ENCODE data around the gene PLCB1.

Gene PLCB1

GRCh38 chr20:8854571-8854970 is 722.5 kb downstream of the PLCB1 start:
- no peak overlapping the region for H3K4me3 ChIP-seq (ENCODE audit: low read depth, low read length)
- no peak for TF ChIP-seq CTCF (IDR thresholded peaks at IDR 0.05; ENCODE audit: low read depth, low read length, missing control alignments)
- no peak for DNase-seq (ENCODE audit: low read depth)

- DNase-seq (ENCODE audit: low read depth), result no peak
- no peak for TF ChIP-seq CTCF (IDR thresholded peaks at IDR 0.05; ENCODE audit: low read depth, low read length, missing control alignments)
- no peak overlapping the region for H3K4me3 ChIP-seq (ENCODE audit: low read depth, low read length)
Measured at GRCh38 chr20:8855315-8855714, 723.2 kb downstream of the PLCB1 start.

- no peak for DNase-seq (ENCODE audit: low read depth)
- no peak for TF ChIP-seq CTCF (IDR thresholded peaks at IDR 0.05; ENCODE audit: low read depth, low read length, missing control alignments)
- no peak overlapping the region for H3K4me3 ChIP-seq (ENCODE audit: low read depth, low read length)
Measured at GRCh38 chr20:8856668-8857067, 724.6 kb downstream of the PLCB1 start.

- no peak for DNase-seq (ENCODE audit: low read depth)
- no peak overlapping the region for H3K4me3 ChIP-seq (ENCODE audit: low read depth, low read length)
- no peak for TF ChIP-seq CTCF (IDR thresholded peaks at IDR 0.05; ENCODE audit: low read depth, low read length, missing control alignments)
Measured at GRCh38 chr20:8858181-8858787, 726.2 kb downstream of the PLCB1 start.

GRCh38 chr20:8860011-8860495 is 728.0 kb downstream of the PLCB1 start:
- no peak for TF ChIP-seq CTCF (IDR thresholded peaks at IDR 0.05; ENCODE audit: low read depth, low read length, missing control alignments)
- DNase-seq (ENCODE audit: low read depth), result no peak
- no peak overlapping the region for H3K4me3 ChIP-seq (ENCODE audit: low read depth, low read length)

- H3K4me3 ChIP-seq (ENCODE audit: low read depth, low read length), result no peak overlapping the region
- DNase-seq (ENCODE audit: low read depth), result no peak
- no peak for TF ChIP-seq CTCF (IDR thresholded peaks at IDR 0.05; ENCODE audit: low read depth, low read length, missing control alignments)
Measured at GRCh38 chr20:8862092-8862491, 730.0 kb downstream of the PLCB1 start.

GRCh38 chr20:8865636-8866035 is 733.6 kb downstream of the PLCB1 start:
- DNase-seq (ENCODE audit: low read depth), result no peak
- TF ChIP-seq CTCF (IDR thresholded peaks at IDR 0.05; ENCODE audit: low read depth, low read length, missing control alignments), result no peak
- no peak overlapping the region for H3K4me3 ChIP-seq (ENCODE audit: low read depth, low read length)
